ENCODE measurements around the gene MAST1. TPM values are rescaled to one million over a fixed set of nuclear protein-coding genes. Genes with fewer than 3 reads are reported as not detected.

The MAST1 gene
- total RNA-seq, 2 donors from 2014 or later: not detected

DNA sequence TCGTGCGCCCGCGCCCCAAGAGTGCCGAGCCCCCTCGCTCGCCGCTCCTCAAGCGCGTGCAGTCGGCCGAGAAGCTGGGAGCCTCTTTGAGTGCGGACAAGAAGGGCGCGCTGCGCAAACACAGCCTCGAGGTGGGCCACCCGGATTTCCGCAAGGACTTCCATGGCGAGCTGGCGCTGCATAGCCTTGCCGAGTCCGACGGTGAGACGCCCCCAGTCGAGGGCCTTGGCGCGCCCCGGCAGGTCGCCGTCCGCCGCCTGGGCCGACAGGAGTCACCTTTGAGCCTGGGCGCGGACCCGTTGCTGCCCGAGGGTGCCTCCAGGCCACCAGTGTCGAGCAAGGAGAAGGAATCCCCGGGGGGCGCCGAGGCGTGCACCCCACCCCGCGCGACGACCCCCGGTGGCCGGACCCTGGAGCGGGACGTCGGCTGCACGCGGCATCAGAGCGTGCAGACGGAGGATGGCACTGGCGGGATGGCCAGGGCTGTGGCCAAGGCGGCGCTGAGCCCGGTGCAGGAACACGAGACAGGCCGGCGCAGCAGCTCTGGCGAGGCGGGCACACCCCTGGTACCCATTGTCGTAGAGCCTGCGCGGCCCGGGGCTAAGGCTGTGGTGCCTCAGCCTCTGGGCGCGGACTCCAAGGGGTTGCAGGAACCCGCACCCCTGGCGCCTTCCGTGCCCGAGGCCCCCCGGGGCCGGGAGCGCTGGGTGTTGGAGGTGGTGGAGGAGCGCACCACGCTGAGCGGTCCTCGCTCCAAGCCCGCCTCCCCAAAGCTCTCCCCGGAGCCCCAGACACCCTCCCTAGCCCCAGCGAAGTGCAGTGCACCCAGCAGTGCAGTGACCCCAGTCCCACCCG, 35.8 kb downstream of the MAST1 start:
- H3K4me1 ChIP-seq: peaks cover 0 to 10% of the 10 kb centered on the region in 2 donors
- H3K36me3 ChIP-seq: peaks cover 17% of the 10 kb centered on the region
- no peak overlapping the region for H3K4me3 ChIP-seq

DNA sequence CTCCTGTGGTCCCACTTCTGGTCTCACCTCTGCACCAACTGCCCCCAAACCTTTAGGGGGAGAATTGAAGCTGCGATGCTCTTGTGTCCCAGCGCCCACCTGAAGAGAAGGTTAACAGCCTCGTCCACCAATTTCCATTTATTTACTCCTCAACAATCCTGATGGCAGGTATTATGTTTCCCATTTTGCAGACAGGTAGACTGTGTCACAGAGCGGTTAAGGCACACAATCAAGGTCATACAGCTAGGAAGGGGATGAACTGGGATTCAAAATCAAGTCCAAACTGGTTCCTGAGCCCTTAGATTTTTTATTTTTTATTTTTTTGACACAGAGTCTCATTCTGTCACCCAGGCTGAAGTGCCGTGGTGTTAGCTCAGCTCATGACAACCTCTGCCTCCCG, 36.8 kb downstream of the MAST1 start:
- H3K4me1 ChIP-seq: peaks cover 0 to 10% of the 10 kb centered on the region in 2 donors
- H3K27ac ChIP-seq: no peak overlapping the region
- H3K4me3 ChIP-seq: no peak overlapping the region
- TF ChIP-seq, protein P1, sequence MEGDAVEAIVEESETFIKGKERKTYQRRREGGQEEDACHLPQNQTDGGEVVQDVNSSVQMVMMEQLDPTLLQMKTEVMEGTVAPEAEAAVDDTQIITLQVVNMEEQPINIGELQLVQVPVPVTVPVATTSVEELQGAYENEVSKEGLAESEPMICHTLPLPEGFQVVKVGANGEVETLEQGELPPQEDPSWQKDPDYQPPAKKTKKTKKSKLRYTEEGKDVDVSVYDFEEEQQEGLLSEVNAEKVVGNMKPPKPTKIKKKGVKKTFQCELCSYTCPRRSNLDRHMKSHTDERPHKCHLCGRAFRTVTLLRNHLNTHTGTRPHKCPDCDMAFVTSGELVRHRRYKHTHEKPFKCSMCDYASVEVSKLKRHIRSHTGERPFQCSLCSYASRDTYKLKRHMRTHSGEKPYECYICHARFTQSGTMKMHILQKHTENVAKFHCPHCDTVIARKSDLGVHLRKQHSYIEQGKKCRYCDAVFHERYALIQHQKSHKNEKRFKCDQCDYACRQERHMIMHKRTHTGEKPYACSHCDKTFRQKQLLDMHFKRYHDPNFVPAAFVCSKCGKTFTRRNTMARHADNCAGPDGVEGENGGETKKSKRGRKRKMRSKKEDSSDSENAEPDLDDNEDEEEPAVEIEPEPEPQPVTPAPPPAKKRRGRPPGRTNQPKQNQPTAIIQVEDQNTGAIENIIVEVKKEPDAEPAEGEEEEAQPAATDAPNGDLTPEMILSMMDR (IDR thresholded peaks at IDR 0.05): no peak
- no peaks in the 10 kb centered on the region for H3K27me3 ChIP-seq
- H3K36me3 ChIP-seq: peaks cover 17% of the 10 kb centered on the region
- no peaks in the 10 kb centered on the region for H3K9me3 ChIP-seq
- no peak for DNase-seq (ENCODE audit: low spot score)

More for the DNA sequence above, 35.8 kb downstream of the MAST1 start:
- Histone ChIP-seq H3K27me3 (no peaks in the 10 kb centered on the region), H3K9me3 (no peaks in the 10 kb centered on the region), H3K27ac (no peak overlapping the region)
- no peak for DNase-seq (ENCODE audit: low spot score)
- TF ChIP-seq, protein P1 (IDR thresholded peaks at IDR 0.05): no peak

- Histone ChIP-seq H3K36me3 (peaks cover 17% of the 10 kb centered on the region), H3K9me3 (peaks cover 0 to 9% of the 10 kb centered on the region in 2 donors), H3K27me3 (peaks cover 0 to 12% of the 10 kb centered on the region in 2 donors), H3K4me3 (peak overlapping the region; percentile 57 to 81), H3K4me1 (peaks cover 0 to 21% of the 10 kb centered on the region in 2 donors), H3K27ac (peak overlapping the region; percentile 79 to 87)
- peak; percentile 60 for DNase-seq (ENCODE audit: low spot score)
- TF ChIP-seq, protein P1 (IDR thresholded peaks at IDR 0.05): no peak
Measured at GRCh38 chr19:12880551-12881171, 42.3 kb downstream of the MAST1 start.

GRCh38 chr19:12881172-12881808, 43.0 kb downstream of the MAST1 start, which contains the start of gene DNASE2:
TSS of gene DNASE2 (minus strand) at chr19:12881449. CDS start at chr19:12881375, 74 bp downstream.
- Histone ChIP-seq H3K36me3 (peaks cover 17% of the 10 kb centered on the region), H3K27ac (peak within 1 kb of the TSS; percentile 79 to 87), H3K4me1 (peaks cover 0 to 26% of the 10 kb centered on the region in 2 donors), H3K27me3 (peaks cover 0 to 15% of the 10 kb centered on the region in 2 donors), H3K9me3 (peaks cover 0 to 9% of the 10 kb centered on the region in 2 donors), H3K4me3 (peak within 1 kb of the TSS; percentile 57 to 81)
- peak; percentile 97 for DNase-seq (ENCODE audit: low spot score)
- TF ChIP-seq, protein P1 (IDR thresholded peaks at IDR 0.05): no peak

DNA sequence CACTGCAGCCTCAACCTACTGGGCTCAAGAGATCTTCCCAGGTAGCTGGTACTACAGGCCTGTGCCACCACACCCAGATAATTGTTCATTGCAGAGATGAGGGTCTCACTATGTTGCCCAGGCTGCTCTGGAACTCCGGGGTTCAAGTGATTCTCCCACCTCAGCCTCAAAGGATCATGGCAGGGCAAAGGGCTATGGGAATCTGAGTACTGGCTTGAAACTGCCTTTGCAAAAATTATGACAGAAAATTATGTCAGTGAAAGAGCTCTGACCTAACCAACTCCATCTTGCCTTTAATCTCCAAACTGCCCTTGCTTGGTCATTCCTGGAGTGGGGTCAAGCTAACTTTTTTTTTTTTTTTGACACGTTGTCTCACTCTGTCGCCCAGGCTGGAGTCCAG, 44.3 kb downstream of the MAST1 start:
- peaks cover 0 to 26% of the 10 kb centered on the region in 2 donors for H3K4me1 ChIP-seq
- peaks cover 0 to 15% of the 10 kb centered on the region in 2 donors for H3K27me3 ChIP-seq
- no peak for DNase-seq (ENCODE audit: low spot score)
- TF ChIP-seq, protein P1 (IDR thresholded peaks at IDR 0.05): no peak
- H3K4me3 ChIP-seq: no peak overlapping the region
- no peak overlapping the region for H3K27ac ChIP-seq
- H3K36me3 ChIP-seq: peaks cover 10% of the 10 kb centered on the region
- H3K9me3 ChIP-seq: peaks cover 0 to 9% of the 10 kb centered on the region in 2 donors
